Prostate gland (tissue), 2 donors: ENCODE measurements around the gene DYRK4.

Source experiments
- POLR2A ChIP-seq: fragments of 450-650 bp; IDR thresholded peaks from one replicate; pipeline ENCODE4 v1.6.1; 2016; ENCODE audit warnings: antibody characterized with exemption, mild to moderate bottlenecking
- POLR2AphosphoS5 ChIP-seq: sonication (generic); formaldehyde crosslinking; IDR thresholded peaks from one replicate; pipeline ENCODE4 v1.6.1; 2017; ENCODE audit warnings: antibody characterized with exemption
- TF ChIP-seq, protein P1 (sequence below), 4 experiments: fragments of 200-600 bp in 2 of 4; fragments of 450-650 bp in 2 of 4; sonication (generic) in 2 of 4; IDR thresholded peaks; 1 replicate in 3 of 4; 2 replicates in 1 of 4; pipeline ENCODE4 v1.5.1; 2016 to 2019; ENCODE audit warnings: antibody characterized with exemption in 4 of 4, mild to moderate bottlenecking in 2 of 4, moderate library complexity in 2 of 4

DNA sequence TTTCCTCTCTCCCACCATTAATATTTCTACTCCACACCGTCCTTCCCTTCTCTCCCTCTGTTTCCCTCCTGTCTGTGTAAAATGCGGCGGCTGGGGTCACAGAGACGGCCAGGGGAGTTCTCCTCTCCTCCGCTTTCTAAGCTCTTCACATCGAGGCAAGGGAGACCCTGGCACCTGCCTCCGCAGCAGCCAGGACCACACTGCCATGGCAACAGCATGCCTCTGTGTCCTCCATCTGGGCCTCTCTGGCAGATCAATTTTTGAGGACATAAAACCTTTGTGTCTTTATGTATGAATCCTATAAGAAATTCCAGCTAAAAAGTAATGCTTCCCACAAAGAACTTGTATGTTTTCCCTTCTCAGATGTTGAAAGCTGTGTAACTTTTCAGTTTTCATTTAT, 41.4 kb downstream of the DYRK4 start:
- TF ChIP-seq, protein P1, sequence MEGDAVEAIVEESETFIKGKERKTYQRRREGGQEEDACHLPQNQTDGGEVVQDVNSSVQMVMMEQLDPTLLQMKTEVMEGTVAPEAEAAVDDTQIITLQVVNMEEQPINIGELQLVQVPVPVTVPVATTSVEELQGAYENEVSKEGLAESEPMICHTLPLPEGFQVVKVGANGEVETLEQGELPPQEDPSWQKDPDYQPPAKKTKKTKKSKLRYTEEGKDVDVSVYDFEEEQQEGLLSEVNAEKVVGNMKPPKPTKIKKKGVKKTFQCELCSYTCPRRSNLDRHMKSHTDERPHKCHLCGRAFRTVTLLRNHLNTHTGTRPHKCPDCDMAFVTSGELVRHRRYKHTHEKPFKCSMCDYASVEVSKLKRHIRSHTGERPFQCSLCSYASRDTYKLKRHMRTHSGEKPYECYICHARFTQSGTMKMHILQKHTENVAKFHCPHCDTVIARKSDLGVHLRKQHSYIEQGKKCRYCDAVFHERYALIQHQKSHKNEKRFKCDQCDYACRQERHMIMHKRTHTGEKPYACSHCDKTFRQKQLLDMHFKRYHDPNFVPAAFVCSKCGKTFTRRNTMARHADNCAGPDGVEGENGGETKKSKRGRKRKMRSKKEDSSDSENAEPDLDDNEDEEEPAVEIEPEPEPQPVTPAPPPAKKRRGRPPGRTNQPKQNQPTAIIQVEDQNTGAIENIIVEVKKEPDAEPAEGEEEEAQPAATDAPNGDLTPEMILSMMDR (IDR thresholded peaks at IDR 0.05), result no peak
- TF ChIP-seq POLR2A (no peak), POLR2AphosphoS5 (no peak)
